Lower lobe of right lung (tissue), 2 donors: Measurements from ENCODE around the gene CHDH. TPM values are rescaled to one million over a fixed set of nuclear protein-coding genes. Genes with fewer than 3 reads are reported as not detected.

Experiments
- ATAC-seq, 2 donors: fragments of 200-7000 bp; cut with Tn5 transposase; one replicate each; pipeline ENCODE4 v1.9.1; 2020 to 2022; ENCODE audit warnings: mild to moderate bottlenecking in 2 of 2, moderate library complexity in 2 of 2
- DNase-seq: peaks from one replicate; pipeline ENCODE4 v3.0.0-alpha.2; 2020
- H3K27ac ChIP-seq: fragments of 200-600 bp; one replicate; pipeline ENCODE4 v1.8.0; 2022
- H3K27me3 ChIP-seq: fragments of 200-600 bp; one replicate; pipeline ENCODE4 v1.8.0; 2022; ENCODE audit warnings: low read depth
- H3K36me3 ChIP-seq: fragments of 200-600 bp; one replicate; pipeline ENCODE4 v1.8.0; 2022; ENCODE audit warnings: mild to moderate bottlenecking
- H3K4me1 ChIP-seq: fragments of 200-600 bp; one replicate; pipeline ENCODE4 v1.8.0; 2022
- H3K4me3 ChIP-seq: fragments of 200-600 bp; one replicate; pipeline ENCODE4 v1.8.0; 2022; ENCODE audit warnings: mild to moderate bottlenecking
- H3K9me3 ChIP-seq: fragments of 200-600 bp; one replicate; pipeline ENCODE4 v1.8.0; 2022
- CTCF ChIP-seq: fragments of 200-600 bp; IDR thresholded peaks from one replicate; pipeline ENCODE4 v1.8.0; 2022; ENCODE audit warnings: antibody characterized with exemption, mild to moderate bottlenecking
- intact Hi-C: fragments of 100-400 bp; cut with DNase I; formaldehyde crosslinking; loops from one replicate; pipeline ENCODE4 v1.11.0; 2022
- total RNA-seq: library from RNA; stranded (reverse); fragmentation: NEBNext Ultra II Directional; extraction: Animal tissue kit (Norgen Biotek cat#: 25700); gene quantifications from one replicate; pipeline ENCODE4 v1.2.1, GENCODE V29; 2021
- donor health status: DM: no; HTN: yes; CAD: no; lungs with severe emphysema.

The CHDH gene
- total RNA-seq, 1 donor from 2014 or later: 17.3 TPM

- no peak for TF ChIP-seq CTCF
- no peak overlapping the region for H3K27ac ChIP-seq
- DNase-seq: no peak
These were observed 77.5 kb downstream of the CHDH start for GRCh38 chr3:53768478-53769459.

GRCh38 chr3:53766706-53767105, 79.5 kb downstream of the CHDH start:
- DNase-seq (no peak), ATAC-seq (no peak)
- H3K36me3 ChIP-seq: no peaks in the 10 kb centered on the region
- H3K27ac ChIP-seq: no peak overlapping the region
- no peaks in the 10 kb centered on the region for H3K4me1 ChIP-seq
- no peaks in the 10 kb centered on the region for H3K9me3 ChIP-seq
- H3K4me3 ChIP-seq: no peak overlapping the region
- intact Hi-C loops: no loop called here
- TF ChIP-seq CTCF: no peak
- no peaks in the 10 kb centered on the region for H3K27me3 ChIP-seq

More at GRCh38 chr3:53768478-53769459, 77.5 kb downstream of the CHDH start:
- H3K4me1 ChIP-seq: peaks cover 11% of the 10 kb centered on the region
- no peak overlapping the region for H3K4me3 ChIP-seq
- H3K27me3 ChIP-seq: no peaks in the 10 kb centered on the region
- H3K36me3 ChIP-seq: no peaks in the 10 kb centered on the region
- H3K9me3 ChIP-seq: no peaks in the 10 kb centered on the region
- ATAC-seq: no peak
- intact Hi-C loops: no loop called here

- ATAC-seq: no peak
- Histone ChIP-seq H3K27me3 (no peaks in the 10 kb centered on the region), H3K4me1 (no peaks in the 10 kb centered on the region), H3K9me3 (no peaks in the 10 kb centered on the region), H3K27ac (no peak overlapping the region), H3K36me3 (no peaks in the 10 kb centered on the region), H3K4me3 (no peak overlapping the region)
- TF ChIP-seq CTCF: no peak
- DNase-seq: no peak
- intact Hi-C loops: no loop called here
These were observed 80.5 kb downstream of the CHDH start for GRCh38 chr3:53765753-53766152.

GRCh38 chr3:53764026-53764775, 82.0 kb downstream of the CHDH start:
- no peaks in the 10 kb centered on the region for H3K36me3 ChIP-seq
- H3K27ac ChIP-seq: no peak overlapping the region
- no peak for TF ChIP-seq CTCF
- ATAC-seq (peak; percentile 81 to 87), DNase-seq (peak; percentile 71)
- no peaks in the 10 kb centered on the region for H3K27me3 ChIP-seq
- H3K4me3 ChIP-seq: no peak overlapping the region
- intact Hi-C loops: no loop called here
- no peaks in the 10 kb centered on the region for H3K4me1 ChIP-seq
- no peaks in the 10 kb centered on the region for H3K9me3 ChIP-seq

GRCh38 chr3:53763353-53763752, 82.9 kb downstream of the CHDH start:
- Histone ChIP-seq H3K27me3 (no peaks in the 10 kb centered on the region), H3K27ac (no peak overlapping the region), H3K36me3 (no peaks in the 10 kb centered on the region), H3K9me3 (no peaks in the 10 kb centered on the region), H3K4me3 (no peak overlapping the region), H3K4me1 (no peaks in the 10 kb centered on the region)
- TF ChIP-seq CTCF: no peak
- intact Hi-C loops: no loop called here
- ATAC-seq: no peak
- DNase-seq: no peak

Other genes with a start within 250 kb of the CHDH start
- gene IL17RB, start 149 bp upstream of the CHDH start, total RNA-seq: 18.4 TPM
- gene ACTR8, start 35.7 kb upstream of the CHDH start, total RNA-seq: 26.0 TPM
- gene SELENOK, start 45.4 kb upstream of the CHDH start, total RNA-seq: 38.7 TPM